ENCODE results near the gene BIVM. TPM values are rescaled to one million over a fixed set of nuclear protein-coding genes. Genes with fewer than 3 reads are reported as not detected.

The BIVM gene
- total RNA-seq, 2 donors from 2014 or later, result 16.2 to 22.0 TPM

DNA sequence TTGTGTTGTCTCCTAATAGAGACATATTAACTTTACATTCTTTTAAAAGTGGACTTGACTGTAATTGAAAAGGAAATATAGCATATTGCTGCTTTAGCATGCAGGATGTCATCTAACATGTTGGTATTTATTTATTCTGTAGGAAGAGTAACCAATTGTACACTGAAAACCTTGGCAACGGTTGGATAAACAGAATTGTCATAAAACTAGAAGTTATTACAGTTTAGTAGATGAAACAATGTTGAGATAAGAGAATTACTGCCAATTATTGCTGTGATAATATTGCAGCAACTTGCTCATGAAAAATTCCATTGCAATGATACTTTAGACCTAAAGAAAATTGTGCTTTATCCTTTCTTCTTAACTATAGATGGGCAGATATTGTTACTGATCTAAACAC is 39.4 kb downstream of the BIVM start:
- WGBS, result 28% methylated on average over 1 of the region's 1 CpG
- Histone ChIP-seq H3K36me3 (no peaks in the 10 kb centered on the region), H3K4me3 (no peak overlapping the region), H3K27ac (no peak overlapping the region), H3K27me3 (replicated peaks; ENCODE audit: insufficient read depth) (no peaks in the 10 kb centered on the region), H3K9me3 (no peaks in the 10 kb centered on the region), H3K4me1 (replicated peaks) (no peaks in the 10 kb centered on the region)
- TF ChIP-seq POLR2A (IDR thresholded peaks at IDR 0.05) (no peak), POLR2AphosphoS5 (IDR thresholded peaks at IDR 0.05) (no peak)
- TF ChIP-seq, protein P1, sequence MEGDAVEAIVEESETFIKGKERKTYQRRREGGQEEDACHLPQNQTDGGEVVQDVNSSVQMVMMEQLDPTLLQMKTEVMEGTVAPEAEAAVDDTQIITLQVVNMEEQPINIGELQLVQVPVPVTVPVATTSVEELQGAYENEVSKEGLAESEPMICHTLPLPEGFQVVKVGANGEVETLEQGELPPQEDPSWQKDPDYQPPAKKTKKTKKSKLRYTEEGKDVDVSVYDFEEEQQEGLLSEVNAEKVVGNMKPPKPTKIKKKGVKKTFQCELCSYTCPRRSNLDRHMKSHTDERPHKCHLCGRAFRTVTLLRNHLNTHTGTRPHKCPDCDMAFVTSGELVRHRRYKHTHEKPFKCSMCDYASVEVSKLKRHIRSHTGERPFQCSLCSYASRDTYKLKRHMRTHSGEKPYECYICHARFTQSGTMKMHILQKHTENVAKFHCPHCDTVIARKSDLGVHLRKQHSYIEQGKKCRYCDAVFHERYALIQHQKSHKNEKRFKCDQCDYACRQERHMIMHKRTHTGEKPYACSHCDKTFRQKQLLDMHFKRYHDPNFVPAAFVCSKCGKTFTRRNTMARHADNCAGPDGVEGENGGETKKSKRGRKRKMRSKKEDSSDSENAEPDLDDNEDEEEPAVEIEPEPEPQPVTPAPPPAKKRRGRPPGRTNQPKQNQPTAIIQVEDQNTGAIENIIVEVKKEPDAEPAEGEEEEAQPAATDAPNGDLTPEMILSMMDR (IDR thresholded peaks at IDR 0.05), result no peak
- no peak for DNase-seq (ENCODE audit: low spot score)
- intact Hi-C loops (cut with DNase I), result no loop called here

DNA sequence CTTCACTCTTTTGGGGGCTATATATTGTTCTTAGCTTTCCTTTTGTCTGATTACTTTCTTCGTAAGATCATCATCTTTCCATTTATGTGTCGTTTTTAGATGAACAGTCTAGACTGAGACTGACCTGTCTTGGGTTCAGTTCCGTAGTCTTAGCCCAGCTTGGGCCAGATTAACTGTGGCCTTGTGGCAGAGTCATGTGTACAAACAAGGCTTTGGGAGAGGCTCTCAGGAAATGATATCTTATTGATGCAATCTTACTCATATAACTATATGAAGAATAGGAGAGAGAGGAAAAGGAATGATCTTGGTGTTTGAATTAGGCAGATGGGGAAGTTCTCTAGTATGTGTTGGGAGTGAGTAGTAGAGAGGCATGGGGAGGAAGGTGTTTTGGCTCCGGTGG is 40.1 kb downstream of the BIVM start:
- WGBS, result 48% methylated on average over 4 of the region's 4 CpGs

DNA sequence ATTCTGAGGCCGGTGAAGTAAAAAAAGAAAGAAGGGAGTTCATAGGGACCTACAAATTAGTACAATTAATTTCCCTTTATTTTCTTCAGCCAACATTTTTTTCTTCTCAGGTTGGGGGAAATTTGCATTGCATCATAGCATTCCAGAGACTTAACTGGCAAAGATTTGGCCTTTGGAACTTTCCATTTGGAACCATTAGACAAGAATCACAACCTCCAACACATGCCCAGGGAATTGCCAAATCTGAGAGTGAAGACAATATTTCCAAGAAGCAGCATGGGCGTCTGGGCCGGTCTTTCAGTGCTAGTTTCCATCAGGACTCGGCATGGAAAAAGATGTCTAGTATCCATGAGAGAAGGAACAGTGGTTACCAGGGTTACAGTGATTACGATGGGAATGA is 40.5 kb downstream of the BIVM start:
- Histone ChIP-seq H3K4me3 (no peak overlapping the region), H3K4me1 (replicated peaks) (no peaks in the 10 kb centered on the region), H3K9me3 (no peaks in the 10 kb centered on the region), H3K36me3 (no peaks in the 10 kb centered on the region), H3K27me3 (replicated peaks; ENCODE audit: insufficient read depth) (no peaks in the 10 kb centered on the region), H3K27ac (no peak overlapping the region)
- intact Hi-C loops (cut with DNase I), result no loop called here
- no peak for DNase-seq (ENCODE audit: low spot score)
- 89% methylated on average over 5 of the region's 5 CpGs for WGBS
- TF ChIP-seq POLR2AphosphoS5 (IDR thresholded peaks at IDR 0.05), result no peak
- TF ChIP-seq, protein P1 (IDR thresholded peaks at IDR 0.05), result no peak
- no peak for TF ChIP-seq POLR2A (IDR thresholded peaks at IDR 0.05)

More for the DNA sequence above, 40.1 kb downstream of the BIVM start:
- no peak overlapping the region for H3K4me3 ChIP-seq
- H3K36me3 ChIP-seq, result no peaks in the 10 kb centered on the region
- intact Hi-C loops (cut with DNase I), result no loop called here
- no peaks in the 10 kb centered on the region for H3K4me1 ChIP-seq (replicated peaks)
- H3K9me3 ChIP-seq, result no peaks in the 10 kb centered on the region
- DNase-seq (ENCODE audit: low spot score), result no peak
- H3K27ac ChIP-seq, result no peak overlapping the region
- no peak for TF ChIP-seq POLR2AphosphoS5 (IDR thresholded peaks at IDR 0.05)
- TF ChIP-seq, protein P1 (IDR thresholded peaks at IDR 0.05), result no peak
- TF ChIP-seq POLR2A (IDR thresholded peaks at IDR 0.05), result no peak
- H3K27me3 ChIP-seq (replicated peaks; ENCODE audit: insufficient read depth), result no peaks in the 10 kb centered on the region

DNA sequence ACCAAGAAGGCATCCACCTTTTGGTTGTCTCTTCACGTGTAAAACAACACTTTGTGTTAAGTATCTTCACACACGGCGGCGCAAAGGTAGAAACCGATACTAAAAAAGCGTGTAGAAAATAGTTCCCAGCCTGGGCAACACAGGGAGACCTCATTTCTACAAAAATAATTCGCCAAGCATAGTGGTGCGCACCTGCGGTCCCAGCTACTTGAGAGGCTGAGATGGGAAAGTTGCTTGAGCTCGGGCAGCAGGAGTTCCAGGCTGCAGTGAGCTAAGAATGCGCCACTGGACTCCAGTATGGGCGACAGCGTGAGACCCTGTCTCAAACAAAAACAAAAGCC is 46.3 kb downstream of the BIVM start:
- peaks cover 2% of the 10 kb centered on the region for H3K4me1 ChIP-seq (replicated peaks)
- no peak for DNase-seq (ENCODE audit: low spot score)
- no peaks in the 10 kb centered on the region for H3K9me3 ChIP-seq
- TF ChIP-seq POLR2AphosphoS5 (IDR thresholded peaks at IDR 0.05), result no peak
- TF ChIP-seq, protein P1 (IDR thresholded peaks at IDR 0.05), result no peak
- TF ChIP-seq POLR2A (IDR thresholded peaks at IDR 0.05), result no peak
- no peaks in the 10 kb centered on the region for H3K27me3 ChIP-seq (replicated peaks; ENCODE audit: insufficient read depth)
- WGBS, result 2% methylated on average over 13 of the region's 13 CpGs
- H3K36me3 ChIP-seq, result no peaks in the 10 kb centered on the region
- peak overlapping the region; percentile 72 to 74 for H3K4me3 ChIP-seq
- intact Hi-C loops (cut with DNase I), result loop anchor here (1.0 to 5.0 kb wide), 3 partner anchors 43 to 263 kb away; partner anchors contain the start of gene TPP2
- H3K27ac ChIP-seq, result peak overlapping the region; percentile 88 to 95

DNA sequence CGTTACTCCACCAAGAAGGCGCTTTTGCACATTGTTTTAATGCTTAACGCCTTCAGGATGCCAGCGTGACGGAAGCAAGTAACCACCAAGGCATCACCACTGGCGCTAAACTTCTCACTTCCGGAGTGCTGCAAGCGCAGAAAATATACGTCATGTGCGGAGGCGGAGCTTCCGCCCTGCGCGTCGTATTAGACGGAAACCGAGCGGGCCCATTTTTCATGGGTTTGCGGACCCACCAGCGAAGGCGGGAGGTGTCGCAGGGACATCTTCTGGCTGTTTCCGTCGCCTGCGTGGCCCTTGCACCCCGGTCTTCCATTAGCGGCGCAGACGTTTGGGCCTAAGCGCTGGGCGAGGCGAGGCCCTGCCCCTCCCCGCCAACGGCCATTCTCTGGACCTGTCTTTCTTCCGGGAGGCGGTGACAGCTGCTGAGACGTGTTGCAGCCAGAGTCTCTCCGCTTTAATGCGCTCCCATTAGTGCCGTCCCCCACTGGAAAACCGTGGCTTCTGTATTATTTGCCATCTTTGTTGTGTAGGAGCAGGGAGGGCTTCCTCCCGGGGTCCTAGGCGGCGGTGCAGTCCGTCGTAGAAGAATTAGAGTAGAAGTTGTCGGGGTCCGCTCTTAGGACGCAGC is 46.8 kb downstream of the BIVM start, which contains the start of gene ERCC5:
Gene ERCC5, plus strand, starts transcription at position 403 of the 631 bp plus-strand sequence. CDS start 235 bp downstream, outside the sequence.
- under 1% methylated on average over 46 of the region's 49 CpGs for WGBS
- Histone ChIP-seq H3K4me3 (peak within 1 kb of the TSS; percentile 72 to 74), H3K9me3 (no peaks in the 10 kb centered on the region), H3K4me1 (replicated peaks) (peaks cover 2% of the 10 kb centered on the region), H3K27me3 (replicated peaks; ENCODE audit: insufficient read depth) (no peaks in the 10 kb centered on the region), H3K27ac (peak within 1 kb of the TSS; percentile 88 to 95), H3K36me3 (no peaks in the 10 kb centered on the region)
- intact Hi-C loops (cut with DNase I), result loop anchor here (1.0 to 5.0 kb wide), 4 partner anchors 43 to 263 kb away; partner anchors contain the start of genes TEX30 and TPP2
- TF ChIP-seq, protein P1 (IDR thresholded peaks at IDR 0.05), result peak in 2 of 4 experiments; percentile 14 to 25
- TF ChIP-seq POLR2A (IDR thresholded peaks at IDR 0.05) (peak; percentile 68), POLR2AphosphoS5 (IDR thresholded peaks at IDR 0.05) (peak; percentile 98)
- peak; percentile 89 for DNase-seq (ENCODE audit: low spot score)
